HuH-7 (cell line): Measurements from ENCODE around the gene EFNB2.

ENCODE experiments used
- DNase-seq: peaks from one replicate; pipeline ENCODE4 v3.0.0; 2011; ENCODE audit warnings: low spot score

EFNB2 gene

GRCh38 chr13:106525865-106526264 lies 9.6 kb downstream of the EFNB2 start:
- DNase-seq: no peak

- no peak for DNase-seq
Observed at GRCh38 chr13:106524108-106524507, 11.4 kb downstream of the EFNB2 start.

- DNase-seq: no peak
Observed at GRCh38 chr13:106523576-106523975, 11.9 kb downstream of the EFNB2 start.

- no peak for DNase-seq
Observed at GRCh38 chr13:106522898-106523525, 12.4 kb downstream of the EFNB2 start.

- no peak for DNase-seq
Observed at GRCh38 chr13:106522112-106522705, 13.3 kb downstream of the EFNB2 start.

GRCh38 chr13:106521095-106521799 lies 14.2 kb downstream of the EFNB2 start:
- no peak for DNase-seq

GRCh38 chr13:106520251-106521054 lies 15.0 kb downstream of the EFNB2 start:
- no peak for DNase-seq

- DNase-seq: no peak
Observed at GRCh38 chr13:106518512-106518911, 16.9 kb downstream of the EFNB2 start.

GRCh38 chr13:106517109-106517847 lies 18.2 kb downstream of the EFNB2 start:
- DNase-seq: no peak

- DNase-seq: no peak
Observed at GRCh38 chr13:106515635-106516254, 19.7 kb downstream of the EFNB2 start.

- no peak for DNase-seq
Observed at GRCh38 chr13:106514928-106515634, 20.4 kb downstream of the EFNB2 start.

- no peak for DNase-seq
Observed at GRCh38 chr13:106513025-106513983, 22.2 kb downstream of the EFNB2 start.

GRCh38 chr13:106507560-106508274 lies 27.7 kb downstream of the EFNB2 start:
- DNase-seq: no peak

- no peak for DNase-seq
Observed at GRCh38 chr13:106506286-106506685, 29.2 kb downstream of the EFNB2 start.

- no peak for DNase-seq
Observed at GRCh38 chr13:106505732-106506131, 29.7 kb downstream of the EFNB2 start.

- DNase-seq: no peak
Observed at GRCh38 chr13:106505295-106505694, 30.2 kb downstream of the EFNB2 start.

GRCh38 chr13:106503730-106504453 lies 31.6 kb downstream of the EFNB2 start:
- no peak for DNase-seq

GRCh38 chr13:106503272-106503671 lies 32.2 kb downstream of the EFNB2 start:
- DNase-seq: no peak
